Activated CD8-positive, alpha-beta memory T cell treated with anti-CD3 and anti-CD28 coated beads for 1 hour (primary cell): ENCODE results near the gene ZNF552.

Experiments
- DNase-seq, 2 donors: peaks; one replicate each; pipeline ENCODE4 v3.0.0-alpha.2; 2020; ENCODE audit warnings: low read depth in 1 of 2; ENCODE audit errors: extremely low read depth in 1 of 2

ZNF552 gene

GRCh38 chr19:57779220-57779845 lies 35.4 kb downstream of the ZNF552 start:
- no peak for DNase-seq

DNA sequence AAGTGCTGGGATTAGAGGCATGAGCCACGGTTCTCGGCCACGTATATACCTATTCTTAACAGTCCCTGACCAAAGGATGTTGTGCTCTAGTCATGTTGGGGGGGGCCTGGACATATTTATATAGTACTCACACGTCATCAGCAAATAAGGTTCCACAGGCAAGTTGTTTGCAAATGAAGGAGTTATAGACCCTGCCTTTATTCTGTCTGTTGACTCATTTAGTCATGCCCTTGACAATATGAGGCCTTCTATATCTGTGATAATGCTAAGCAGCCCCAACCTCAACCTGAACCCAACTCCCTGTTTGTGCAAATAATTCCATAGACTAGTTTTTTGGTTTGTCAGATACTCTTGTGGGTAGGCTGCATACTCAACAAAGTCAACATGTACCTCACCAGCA lies 36.4 kb downstream of the ZNF552 start:
- DNase-seq, result no peak

DNA sequence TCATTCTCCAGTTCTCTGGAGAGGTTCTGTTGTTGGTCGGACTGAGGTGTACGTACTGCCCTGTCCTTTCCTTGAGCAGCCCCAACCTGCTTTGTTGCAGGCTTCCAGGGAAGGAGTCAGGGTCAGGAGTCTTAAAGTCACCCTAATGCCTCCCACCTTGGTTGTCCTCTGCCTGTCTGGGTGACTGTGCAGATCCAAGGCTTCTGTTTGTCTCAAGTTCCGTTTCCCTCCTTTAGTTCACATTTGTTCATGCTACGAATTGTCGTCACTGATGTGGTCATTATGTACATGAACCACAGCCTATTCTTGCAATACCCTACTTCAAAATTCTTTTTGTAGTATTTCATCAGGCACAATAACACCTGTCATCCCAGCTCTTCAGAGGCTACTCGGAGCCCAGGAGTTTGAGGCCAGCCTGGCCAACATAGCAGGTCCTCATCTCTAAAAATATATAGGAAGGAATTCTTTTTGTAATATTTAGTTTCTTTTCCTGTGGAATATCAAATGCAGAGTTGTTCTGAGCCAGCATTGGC lies 37.9 kb downstream of the ZNF552 start:
- DNase-seq, result no peak

GRCh38 chr19:57773488-57773887 lies 41.2 kb downstream of the ZNF552 start:
- DNase-seq, result no peak

- no peak for DNase-seq
These were observed 43.3 kb downstream of the ZNF552 start for GRCh38 chr19:57771417-57771816.

DNA sequence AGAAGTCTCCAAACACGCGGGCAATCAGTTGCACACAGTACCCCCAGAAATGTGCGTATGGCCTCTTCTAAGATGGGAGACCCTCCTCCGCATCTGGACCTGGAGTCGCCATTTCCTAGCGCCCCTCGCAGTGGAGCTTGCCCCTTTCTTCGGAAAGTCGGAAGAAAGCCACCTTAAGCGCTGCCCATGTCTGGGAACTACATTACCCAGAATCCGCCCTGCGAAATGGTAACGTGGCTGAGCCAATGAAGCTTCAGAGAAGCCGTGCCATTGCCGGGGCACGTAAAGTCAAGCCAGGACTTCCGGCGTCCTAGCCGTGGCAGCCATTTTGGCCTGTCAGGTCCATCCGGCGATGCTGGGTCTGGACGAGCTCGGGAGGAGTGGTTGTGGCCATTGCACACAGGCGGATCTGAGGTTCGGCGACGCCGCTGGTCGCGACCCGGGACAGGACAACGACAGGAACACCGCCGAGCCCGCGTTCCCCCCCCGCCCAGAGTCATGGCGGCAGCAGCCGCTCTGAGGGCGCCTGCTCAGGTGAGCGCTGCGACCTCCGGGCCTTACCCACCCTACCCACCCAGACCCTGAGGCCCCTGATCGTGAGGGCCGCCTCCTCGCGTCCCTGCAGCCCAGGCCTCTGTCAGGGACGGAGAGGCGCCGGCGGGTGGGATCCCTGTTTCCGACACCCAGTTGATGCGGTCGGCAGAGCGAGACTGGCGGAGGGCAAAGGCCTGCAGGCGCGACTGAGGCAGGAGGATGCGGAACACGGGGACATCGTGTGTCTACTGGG lies 45.2 kb downstream of the ZNF552 start, which contains the start of gene ZNF586:
Gene ZNF586, plus strand, starts transcription at position 332 of the 787 bp plus-strand sequence. Its CDS starts 167 bp downstream, at position 499.
- peak; percentile 64 to 74 for DNase-seq

GRCh38 chr19:57759096-57759495 lies 55.6 kb downstream of the ZNF552 start:
- DNase-seq, result no peak

- DNase-seq, result no peak
These were observed 56.8 kb downstream of the ZNF552 start for GRCh38 chr19:57757941-57758340.
